LNCAP (cell line): Measurements from ENCODE around the gene SLC25A28.

ENCODE experiments used
- TF ChIP-seq, protein P1 (sequence below): fragments of 450-650 bp; IDR thresholded peaks from 2 replicates; pipeline ENCODE4 v1.5.1; 2017; ENCODE audit warnings: mild to moderate bottlenecking

SLC25A28 gene

DNA sequence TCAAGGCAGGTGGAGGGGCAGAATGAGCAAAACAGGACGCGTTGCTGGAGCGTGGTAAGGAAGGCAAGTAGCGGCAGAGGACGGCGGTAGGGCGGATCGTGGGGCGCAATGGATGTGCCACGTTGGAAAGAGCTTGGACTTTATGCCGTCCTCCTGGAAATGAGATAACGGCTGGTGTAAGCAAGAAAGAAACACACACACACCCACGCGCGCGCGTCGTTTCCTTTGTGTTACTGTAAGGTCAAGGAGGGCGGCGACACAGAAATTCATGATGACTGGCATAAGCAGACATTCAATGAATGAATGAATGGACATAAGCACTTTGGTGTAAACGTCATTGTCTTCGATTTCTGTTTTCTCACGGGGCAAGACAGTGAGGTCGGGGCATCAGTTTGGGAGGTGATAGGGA lies 38.4 kb upstream of the SLC25A28 start:
- TF ChIP-seq, protein P1, sequence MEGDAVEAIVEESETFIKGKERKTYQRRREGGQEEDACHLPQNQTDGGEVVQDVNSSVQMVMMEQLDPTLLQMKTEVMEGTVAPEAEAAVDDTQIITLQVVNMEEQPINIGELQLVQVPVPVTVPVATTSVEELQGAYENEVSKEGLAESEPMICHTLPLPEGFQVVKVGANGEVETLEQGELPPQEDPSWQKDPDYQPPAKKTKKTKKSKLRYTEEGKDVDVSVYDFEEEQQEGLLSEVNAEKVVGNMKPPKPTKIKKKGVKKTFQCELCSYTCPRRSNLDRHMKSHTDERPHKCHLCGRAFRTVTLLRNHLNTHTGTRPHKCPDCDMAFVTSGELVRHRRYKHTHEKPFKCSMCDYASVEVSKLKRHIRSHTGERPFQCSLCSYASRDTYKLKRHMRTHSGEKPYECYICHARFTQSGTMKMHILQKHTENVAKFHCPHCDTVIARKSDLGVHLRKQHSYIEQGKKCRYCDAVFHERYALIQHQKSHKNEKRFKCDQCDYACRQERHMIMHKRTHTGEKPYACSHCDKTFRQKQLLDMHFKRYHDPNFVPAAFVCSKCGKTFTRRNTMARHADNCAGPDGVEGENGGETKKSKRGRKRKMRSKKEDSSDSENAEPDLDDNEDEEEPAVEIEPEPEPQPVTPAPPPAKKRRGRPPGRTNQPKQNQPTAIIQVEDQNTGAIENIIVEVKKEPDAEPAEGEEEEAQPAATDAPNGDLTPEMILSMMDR: no peak

DNA sequence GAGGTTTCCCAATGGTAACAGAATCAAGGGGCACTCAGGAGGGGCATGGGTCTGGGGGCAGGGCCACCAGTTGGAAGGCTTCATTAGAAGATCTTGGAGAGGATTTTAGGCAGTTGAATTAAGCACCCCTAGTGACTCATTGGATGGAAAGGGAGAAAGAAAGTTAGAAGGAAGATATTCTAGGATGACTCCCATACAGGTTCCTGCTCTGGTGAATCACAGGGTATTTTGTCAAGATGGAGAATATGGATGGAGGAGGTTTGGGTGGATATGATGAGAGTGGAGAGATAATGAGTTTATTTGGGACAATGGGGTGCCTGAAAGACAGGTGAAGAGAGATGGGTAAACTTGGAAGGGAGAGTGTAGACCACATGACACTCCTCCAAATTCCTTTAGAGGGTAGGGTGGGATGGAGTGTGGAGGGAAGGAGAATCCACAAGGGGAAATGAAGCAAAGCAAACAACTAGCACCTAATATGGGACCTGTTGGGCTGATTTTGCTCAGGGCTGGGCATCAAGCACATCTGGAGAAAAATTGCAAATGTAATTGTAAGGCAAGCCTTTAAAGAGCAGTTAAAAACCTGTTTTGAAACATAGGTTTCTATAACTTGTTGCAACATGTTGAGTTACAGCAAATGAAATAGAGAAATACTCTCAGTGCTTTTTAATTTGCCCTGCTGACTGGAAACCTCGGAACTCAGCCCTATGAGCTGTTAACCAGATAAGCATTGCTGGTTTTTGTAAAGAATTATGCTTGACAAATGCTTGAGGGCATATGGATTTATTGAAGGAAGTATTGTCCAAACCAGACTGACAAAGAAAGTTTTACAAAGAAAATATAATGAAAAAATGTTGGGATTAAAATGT lies 36.2 kb upstream of the SLC25A28 start:
- TF ChIP-seq, protein P1: no peak

DNA sequence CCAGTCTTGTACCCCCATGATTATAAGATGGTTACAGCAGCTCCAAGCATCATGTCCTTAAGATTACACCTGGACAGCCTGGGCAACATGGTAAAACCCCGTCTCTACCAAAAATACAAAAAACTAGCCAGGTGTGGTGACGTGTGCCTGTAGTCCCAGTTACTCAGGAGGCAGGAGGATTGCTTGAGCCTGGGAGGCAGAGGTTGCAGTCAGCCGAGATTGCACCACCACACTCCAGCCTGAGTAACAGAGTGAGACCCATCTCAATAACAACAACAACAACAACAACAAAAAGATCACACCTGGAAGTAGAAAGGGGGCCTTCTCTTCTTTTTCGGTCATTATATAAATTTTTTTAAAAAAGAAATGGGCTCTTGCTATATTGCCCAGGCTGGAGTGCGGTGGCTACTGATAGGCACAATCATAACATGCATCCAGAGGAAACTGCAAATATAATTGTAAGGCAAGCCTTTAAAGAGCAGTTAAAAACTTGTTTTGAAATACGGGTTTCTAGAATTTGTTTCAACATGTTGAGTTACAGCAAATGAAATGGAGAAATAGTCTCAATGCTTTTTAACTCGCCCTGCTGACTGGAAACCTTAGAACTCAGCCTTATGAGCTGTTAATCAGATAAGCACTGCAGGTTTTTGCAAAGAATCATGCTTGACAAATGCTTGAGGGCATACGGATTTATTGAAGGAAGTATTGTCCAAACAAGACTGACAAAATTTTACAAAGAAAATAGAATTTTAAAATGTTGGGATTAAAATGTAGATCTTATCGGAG lies 34.3 kb upstream of the SLC25A28 start:
- TF ChIP-seq, protein P1: no peak

DNA sequence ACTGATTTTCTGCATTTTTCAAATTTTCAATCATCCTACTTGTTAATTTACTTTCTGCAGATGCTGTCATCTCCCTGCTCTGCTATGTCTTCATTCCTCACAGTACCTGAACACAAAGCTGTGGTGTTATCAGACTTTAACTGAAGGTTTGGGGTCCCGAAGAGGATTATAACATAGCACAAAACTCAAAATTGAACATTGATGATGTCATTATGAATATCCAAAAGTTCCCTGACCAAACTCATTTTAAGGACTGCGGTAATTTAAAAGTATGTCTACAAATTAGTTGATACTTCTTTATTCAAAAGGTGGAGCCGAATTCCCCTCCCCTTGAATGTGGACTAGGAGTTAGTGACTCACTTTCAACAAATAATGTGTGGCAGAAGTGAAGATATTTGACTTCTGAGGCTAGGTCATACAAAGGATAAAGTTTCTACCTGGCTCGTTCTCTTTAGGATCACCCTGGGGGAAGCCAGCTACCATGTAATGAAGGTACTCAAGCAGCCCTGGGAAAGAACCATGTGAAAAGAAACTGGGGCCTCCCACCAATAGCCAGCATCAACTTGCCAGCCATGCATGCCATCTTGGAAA lies 32.7 kb upstream of the SLC25A28 start:
- TF ChIP-seq, protein P1: no peak

DNA sequence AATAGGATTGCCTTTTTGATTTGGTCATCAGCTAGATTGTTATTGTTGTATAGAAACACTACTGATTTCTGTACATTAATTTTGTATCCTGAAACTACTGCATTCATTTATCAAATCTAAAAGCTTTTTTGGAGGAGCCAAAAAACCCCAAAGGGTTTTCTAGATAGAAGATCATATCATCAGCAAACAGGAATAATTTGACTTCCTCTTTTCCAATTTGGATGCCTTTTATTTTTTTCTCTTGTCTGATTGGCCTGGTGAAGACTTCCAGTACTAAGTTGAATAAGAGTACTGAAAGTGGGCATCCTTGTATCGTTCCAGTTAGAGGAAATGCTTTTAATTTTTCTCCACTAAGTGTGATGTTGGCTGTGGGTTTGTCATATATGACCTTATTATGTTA lies 28.5 kb upstream of the SLC25A28 start:
- TF ChIP-seq, protein P1: no peak

DNA sequence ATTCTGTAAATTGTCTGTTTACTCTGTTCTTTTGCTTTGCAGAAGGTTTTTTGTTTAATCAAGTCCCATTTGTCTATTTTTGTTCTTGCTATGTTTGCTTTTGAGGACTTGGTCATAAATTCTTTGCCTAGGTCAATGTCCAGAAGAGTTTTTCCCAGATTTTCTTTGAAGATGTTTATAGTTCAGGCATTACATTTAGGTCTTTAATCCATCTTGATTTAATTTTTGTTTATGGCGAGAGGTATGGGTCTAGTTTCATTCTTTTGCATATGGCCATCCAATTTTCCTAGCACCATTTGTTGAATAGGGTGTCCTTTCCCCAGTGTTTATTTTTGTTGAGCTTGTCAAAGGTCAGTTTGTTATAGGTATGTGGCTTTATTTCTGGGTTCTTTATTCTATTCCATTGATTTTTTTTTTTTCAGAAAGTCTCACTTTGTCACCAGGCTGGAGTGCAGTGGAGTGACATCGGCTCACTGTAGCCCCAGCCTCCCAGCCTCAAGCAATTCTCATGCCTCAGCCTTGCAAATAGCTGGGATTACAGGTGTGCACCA lies 27.4 kb upstream of the SLC25A28 start:
- TF ChIP-seq, protein P1: no peak

DNA sequence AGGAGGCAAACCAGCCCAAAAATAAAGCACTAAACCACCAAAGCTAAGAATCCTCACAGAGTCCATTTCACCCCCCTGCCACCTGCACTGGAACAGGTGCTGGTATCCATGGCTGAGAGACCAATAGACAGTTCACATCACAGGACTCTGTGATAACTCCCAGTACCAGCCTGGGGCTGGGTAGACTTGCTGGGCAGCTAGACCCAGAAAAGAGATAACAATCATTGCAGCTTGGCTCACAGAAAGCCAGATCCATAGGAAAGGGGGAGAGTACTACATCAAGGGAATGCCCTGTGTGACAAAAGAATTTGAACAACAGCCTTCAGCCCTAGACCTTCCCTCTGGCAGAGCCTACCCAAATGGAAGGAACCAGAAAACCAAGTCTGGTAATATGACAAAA lies 13.6 kb upstream of the SLC25A28 start:
- TF ChIP-seq, protein P1: no peak
